Measurements from ENCODE around the gene CD177. TPM values are rescaled to one million over a fixed set of nuclear protein-coding genes. Genes with fewer than 3 reads are reported as not detected.

The CD177 gene, protein sequence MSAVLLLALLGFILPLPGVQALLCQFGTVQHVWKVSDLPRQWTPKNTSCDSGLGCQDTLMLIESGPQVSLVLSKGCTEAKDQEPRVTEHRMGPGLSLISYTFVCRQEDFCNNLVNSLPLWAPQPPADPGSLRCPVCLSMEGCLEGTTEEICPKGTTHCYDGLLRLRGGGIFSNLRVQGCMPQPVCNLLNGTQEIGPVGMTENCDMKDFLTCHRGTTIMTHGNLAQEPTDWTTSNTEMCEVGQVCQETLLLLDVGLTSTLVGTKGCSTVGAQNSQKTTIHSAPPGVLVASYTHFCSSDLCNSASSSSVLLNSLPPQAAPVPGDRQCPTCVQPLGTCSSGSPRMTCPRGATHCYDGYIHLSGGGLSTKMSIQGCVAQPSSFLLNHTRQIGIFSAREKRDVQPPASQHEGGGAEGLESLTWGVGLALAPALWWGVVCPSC
- not detected in 2 replicates for total RNA-seq

DNA sequence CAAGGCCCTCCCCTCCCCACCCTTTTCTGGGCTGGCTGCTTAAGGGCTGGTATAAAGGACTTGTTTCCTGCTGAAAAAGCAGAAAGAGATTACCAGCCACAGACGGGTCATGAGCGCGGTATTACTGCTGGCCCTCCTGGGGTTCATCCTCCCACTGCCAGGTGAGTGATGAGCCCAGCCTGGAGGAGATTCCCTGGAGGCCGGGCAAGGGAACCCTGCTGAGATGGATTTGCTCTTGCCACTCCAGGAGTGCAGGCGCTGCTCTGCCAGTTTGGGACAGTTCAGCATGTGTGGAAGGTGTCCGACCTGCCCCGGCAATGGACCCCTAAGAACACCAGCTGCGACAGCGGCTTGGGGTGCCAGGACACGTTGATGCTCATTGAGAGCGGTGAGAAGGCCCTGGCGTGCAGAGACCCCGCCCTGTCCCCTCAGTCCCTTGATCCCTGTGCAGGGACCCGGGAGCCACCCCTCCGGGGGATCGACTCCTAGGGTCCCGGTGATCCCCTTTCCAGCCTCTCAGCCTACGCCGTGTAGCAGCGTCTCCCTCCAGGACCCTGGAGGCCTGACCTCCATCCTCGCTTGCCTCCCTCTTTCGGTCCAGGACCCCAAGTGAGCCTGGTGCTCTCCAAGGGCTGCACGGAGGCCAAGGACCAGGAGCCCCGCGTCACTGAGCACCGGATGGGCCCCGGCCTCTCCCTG, at the start of gene CD177:
TSS of gene CD177 (plus strand) at position 81 of the 699 bp plus-strand sequence. CDS start at position 110, 29 bp downstream.

Other genes with a start within 250 kb of the CD177 start
- gene PSG5, start 167.2 kb upstream of the CD177 start, total RNA-seq, result 0.17 and 0.30 TPM in 2 replicates
- not detected in 2 replicates for gene PSG4, start 148.0 kb upstream of the CD177 start, total RNA-seq
- 0.15 TPM in 1 of 2 replicates, not detected in the other for gene PSG9, start 84.2 kb upstream of the CD177 start, total RNA-seq
- gene TEX101, start 61.2 kb downstream of the CD177 start, total RNA-seq, result not detected in 2 replicates
- gene LYPD3, start 111.9 kb downstream of the CD177 start, total RNA-seq, result 0.50 and 0.59 TPM in 2 replicates
- 3.7 and 5.0 TPM in 2 replicates for gene PHLDB3, start 151.1 kb downstream of the CD177 start, total RNA-seq
- 69.8 and 80.3 TPM in 2 replicates for gene ETHE1, start 173.5 kb downstream of the CD177 start, total RNA-seq
- gene ZNF575, start 179.5 kb downstream of the CD177 start, total RNA-seq, result 0.17 and 0.59 TPM in 2 replicates
- gene XRCC1, start 221.8 kb downstream of the CD177 start, total RNA-seq, result 40.0 and 48.0 TPM in 2 replicates
- 6.2 and 7.3 TPM in 2 replicates for gene PINLYP, start 222.1 kb downstream of the CD177 start, total RNA-seq
- 7.7 and 10.1 TPM in 2 replicates for gene IRGQ, start 242.4 kb downstream of the CD177 start, total RNA-seq
- gene ZNF576, start 242.9 kb downstream of the CD177 start, total RNA-seq, result 8.4 and 11.0 TPM in 2 replicates

All from bronchus fibroblast of lung (primary cell).